ENCODE measurements around the gene FTCD. TPM values are rescaled to one million over a fixed set of nuclear protein-coding genes. Genes with fewer than 3 reads are reported as not detected.

FTCD gene
- total RNA-seq, 1 donor: 0.36 TPM

GRCh38 chr21:46117586-46118315 lies 37.6 kb downstream of the FTCD start:
- Histone ChIP-seq H4K20me1 (ENCODE audit: insufficient read depth, low read length) (peaks cover 41% of the 10 kb centered on the region), H3K27ac (ENCODE audit: low read depth, low read length) (no peak overlapping the region), H3K9me3 (ENCODE audit: low read depth, low read length) (peaks cover 2% of the 10 kb centered on the region), H3K4me2 (ENCODE audit: insufficient read depth, low read length) (no peak overlapping the region), H3K36me3 (ENCODE audit: insufficient read depth, low read length) (peaks cover 95% of the 10 kb centered on the region), H3K4me3 (ENCODE audit: insufficient read depth, low read length) (no peak overlapping the region), H3K79me2 (ENCODE audit: insufficient read depth, low read length) (peaks cover 67% of the 10 kb centered on the region), H3K27me3 (ENCODE audit: insufficient read depth, low read length) (no peaks in the 10 kb centered on the region), H2AFZ (ENCODE audit: low read length) (no peak overlapping the region), H3K4me1 (ENCODE audit: insufficient read depth, low read length) (peaks cover 19% of the 10 kb centered on the region)
- peak; percentile 80 for DNase-seq (ENCODE audit: insufficient read length, low spot score, missing footprints)
- TF ChIP-seq CTCF (IDR thresholded peaks at IDR 0.05; ENCODE audit: extremely low read depth, low read depth, low read length): no peak

- Histone ChIP-seq H3K27me3 (ENCODE audit: insufficient read depth, low read length) (no peaks in the 10 kb centered on the region), H3K36me3 (ENCODE audit: insufficient read depth, low read length) (peaks cover 97% of the 10 kb centered on the region), H3K4me2 (ENCODE audit: insufficient read depth, low read length) (no peak overlapping the region), H3K79me2 (ENCODE audit: insufficient read depth, low read length) (peaks cover 74% of the 10 kb centered on the region), H3K4me3 (ENCODE audit: insufficient read depth, low read length) (no peak overlapping the region), H4K20me1 (ENCODE audit: insufficient read depth, low read length) (peaks cover 48% of the 10 kb centered on the region), H2AFZ (ENCODE audit: low read length) (no peak overlapping the region), H3K27ac (ENCODE audit: low read depth, low read length) (peak overlapping the region; percentile 37), H3K9me3 (ENCODE audit: low read depth, low read length) (peaks cover 2% of the 10 kb centered on the region), H3K4me1 (ENCODE audit: insufficient read depth, low read length) (peaks cover 11% of the 10 kb centered on the region)
- peak; percentile 95 for DNase-seq (ENCODE audit: insufficient read length, low spot score, missing footprints)
- TF ChIP-seq CTCF (IDR thresholded peaks at IDR 0.05; ENCODE audit: extremely low read depth, low read depth, low read length): no peak
Observed at GRCh38 chr21:46116776-46117585, 38.4 kb downstream of the FTCD start.

GRCh38 chr21:46116189-46116775 lies 39.1 kb downstream of the FTCD start:
- Histone ChIP-seq H3K36me3 (ENCODE audit: insufficient read depth, low read length) (peaks cover 96% of the 10 kb centered on the region), H3K27ac (ENCODE audit: low read depth, low read length) (no peak overlapping the region), H3K4me2 (ENCODE audit: insufficient read depth, low read length) (no peak overlapping the region), H2AFZ (ENCODE audit: low read length) (no peak overlapping the region), H3K4me3 (ENCODE audit: insufficient read depth, low read length) (no peak overlapping the region), H3K27me3 (ENCODE audit: insufficient read depth, low read length) (no peaks in the 10 kb centered on the region), H3K79me2 (ENCODE audit: insufficient read depth, low read length) (peaks cover 74% of the 10 kb centered on the region), H4K20me1 (ENCODE audit: insufficient read depth, low read length) (peaks cover 44% of the 10 kb centered on the region), H3K4me1 (ENCODE audit: insufficient read depth, low read length) (peaks cover 4% of the 10 kb centered on the region), H3K9me3 (ENCODE audit: low read depth, low read length) (peaks cover 2% of the 10 kb centered on the region)
- DNase-seq (ENCODE audit: insufficient read length, low spot score, missing footprints): peak; percentile 89
- no peak for TF ChIP-seq CTCF (IDR thresholded peaks at IDR 0.05; ENCODE audit: extremely low read depth, low read depth, low read length)
